Prostate gland (tissue), 2 donors: Measurements from ENCODE around the gene SCFD2. TPM values are rescaled to one million over a fixed set of nuclear protein-coding genes. Genes with fewer than 3 reads are reported as not detected.
A peak's percentile ranks its signal among the peaks of the same experiment; 100 is the strongest.

Experiments
- DNase-seq: peaks from one replicate; pipeline ENCODE4 v3.0.0-alpha.2; 2019; ENCODE audit warnings: low spot score
- H3K27ac ChIP-seq, 2 donors: fragments of 200-600 bp; sonication (generic); 2 replicates each; pipeline ENCODE4 v1.5.1; 2017 to 2019
- H3K27me3 ChIP-seq: fragments of 200-600 bp; sonication (generic); replicated peaks from 2 replicates; pipeline ENCODE4 v1.5.1; 2019; ENCODE audit not compliant: insufficient read depth
- H3K36me3 ChIP-seq, 2 donors: fragments of 200-600 bp; sonication (generic); 1 replicate in 1 of 2; 2 replicates in 1 of 2; pipeline versions ENCODE4 v1.5.1 to v1.8.1; 2017 to 2019
- H3K4me1 ChIP-seq: fragments of 200-600 bp; sonication (generic); replicated peaks from 2 replicates; pipeline ENCODE4 v1.5.1; 2019
- H3K4me3 ChIP-seq, 2 donors: fragments of 200-600 bp; sonication (generic); 2 replicates each; pipeline ENCODE4 v1.5.1; 2017 to 2019
- H3K9me3 ChIP-seq: fragments of 200-600 bp; sonication (generic); 2 replicates; pipeline ENCODE4 v1.5.1; 2017
- CTCF ChIP-seq, 4 experiments: fragments of 200-600 bp in 2 of 4; fragments of 450-650 bp in 2 of 4; sonication (generic) in 2 of 4; IDR thresholded peaks; 1 replicate in 3 of 4; 2 replicates in 1 of 4; pipeline ENCODE4 v1.5.1; 2016 to 2019; ENCODE audit warnings: antibody characterized with exemption in 4 of 4, mild to moderate bottlenecking in 2 of 4, moderate library complexity in 2 of 4
- POLR2A ChIP-seq: fragments of 450-650 bp; IDR thresholded peaks from one replicate; pipeline ENCODE4 v1.6.1; 2016; ENCODE audit warnings: antibody characterized with exemption, mild to moderate bottlenecking
- POLR2AphosphoS5 ChIP-seq: sonication (generic); formaldehyde crosslinking; IDR thresholded peaks from one replicate; pipeline ENCODE4 v1.6.1; 2017; ENCODE audit warnings: antibody characterized with exemption
- WGBS: methylation state at CpG from one replicate; pipeline ENCODE4 v1.1.5; 2018; 5-methylcytosine and 5-hydroxymethylcytosine counted together
- intact Hi-C: fragments of 100-400 bp; cut with DNase I; formaldehyde crosslinking; loops from one replicate; pipeline ENCODE4 v1.14.2; 2022
- total RNA-seq, 2 donors: library from RNA; depleted of rRNA; stranded (reverse); fragments of >200 nt; gene quantifications; one replicate each; pipeline ENCODE4 v1.1.0, GENCODE V29; 2016

The SCFD2 gene
- total RNA-seq, 2 donors from 2014 or later = 10.7 to 21.1 TPM

- H3K36me3 ChIP-seq = no peaks in the 10 kb centered on the region
- WGBS = 85% methylated on average over 3 of the region's 3 CpGs
- H3K4me3 ChIP-seq = no peak overlapping the region
- H3K4me1 ChIP-seq = no peaks in the 10 kb centered on the region
- intact Hi-C loops = no loop called here
- H3K9me3 ChIP-seq = no peaks in the 10 kb centered on the region
- no peak for TF ChIP-seq POLR2A
- TF ChIP-seq POLR2AphosphoS5 = no peak
- no peak for TF ChIP-seq CTCF (IDR thresholded peaks at IDR 0.05)
- no peaks in the 10 kb centered on the region for H3K27me3 ChIP-seq
- H3K27ac ChIP-seq = no peak overlapping the region
- no peak for DNase-seq
These were observed 157.1 kb downstream of the SCFD2 start for GRCh38 chr4:53208753-53209152.

- no peaks in the 10 kb centered on the region for H3K27me3 ChIP-seq
- H3K27ac ChIP-seq = no peak overlapping the region
- no peaks in the 10 kb centered on the region for H3K36me3 ChIP-seq
- DNase-seq = no peak
- no peaks in the 10 kb centered on the region for H3K4me1 ChIP-seq
- H3K4me3 ChIP-seq = no peak overlapping the region
- H3K9me3 ChIP-seq = no peaks in the 10 kb centered on the region
- intact Hi-C loops = no loop called here
- TF ChIP-seq POLR2A (no peak), POLR2AphosphoS5 (no peak), CTCF (IDR thresholded peaks at IDR 0.05) (no peak)
These were observed 159.9 kb downstream of the SCFD2 start for GRCh38 chr4:53205970-53206369.

DNA sequence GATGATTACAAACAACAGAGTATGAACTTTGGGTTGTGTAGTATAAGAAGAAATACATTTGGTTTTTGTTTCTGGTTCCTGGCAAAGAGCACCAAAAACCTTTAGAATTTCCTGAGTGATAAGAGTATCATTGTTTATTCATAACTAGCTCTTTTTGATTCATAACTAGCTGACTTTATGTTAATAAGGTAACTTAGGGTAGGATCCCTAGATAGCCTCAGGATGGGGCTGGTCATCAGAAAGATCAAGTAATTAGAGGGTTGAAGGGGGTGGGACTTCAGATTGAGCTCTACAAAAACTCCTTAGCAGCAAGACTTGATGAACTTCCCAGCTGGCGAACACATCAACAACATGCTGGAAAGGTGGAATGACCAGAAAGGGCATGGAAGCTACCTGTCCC lies 166.5 kb downstream of the SCFD2 start:
- H3K36me3 ChIP-seq = no peaks in the 10 kb centered on the region
- no peak overlapping the region for H3K27ac ChIP-seq
- H3K4me3 ChIP-seq = no peak overlapping the region
- WGBS = 100% methylated on average over 1 of the region's 1 CpG
- H3K4me1 ChIP-seq = no peaks in the 10 kb centered on the region
- no peaks in the 10 kb centered on the region for H3K9me3 ChIP-seq
- TF ChIP-seq CTCF (IDR thresholded peaks at IDR 0.05) = no peak
- TF ChIP-seq POLR2AphosphoS5 = no peak
- no peak for TF ChIP-seq POLR2A
- intact Hi-C loops = loop anchor here (5.0 to 10.0 kb wide), 2 partner anchors 725 to 1018 kb away; no protein-coding TSS in a partner anchor
- no peak for DNase-seq
- H3K27me3 ChIP-seq = no peaks in the 10 kb centered on the region

DNA sequence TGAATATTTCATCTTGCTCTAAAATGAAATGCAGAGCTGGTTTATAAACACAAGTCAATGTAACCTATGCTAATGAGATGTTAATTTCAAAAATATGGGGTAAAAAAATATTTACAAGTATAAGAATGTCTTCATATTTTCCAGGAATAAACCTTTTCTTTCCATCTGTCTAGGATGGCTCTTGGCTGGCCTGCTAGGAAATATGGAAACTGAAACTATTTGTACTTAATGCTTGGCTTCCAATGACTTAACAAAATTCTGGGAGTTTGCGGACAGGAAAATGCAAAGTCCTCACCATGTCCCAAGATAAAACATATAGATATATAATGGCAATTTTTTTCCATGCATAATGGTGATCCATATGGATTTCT lies 168.1 kb downstream of the SCFD2 start:
- Histone ChIP-seq H3K9me3 (no peaks in the 10 kb centered on the region), H3K36me3 (no peaks in the 10 kb centered on the region), H3K4me3 (no peak overlapping the region), H3K4me1 (no peaks in the 10 kb centered on the region), H3K27me3 (no peaks in the 10 kb centered on the region), H3K27ac (no peak overlapping the region)
- TF ChIP-seq CTCF (IDR thresholded peaks at IDR 0.05) (no peak), POLR2A (no peak), POLR2AphosphoS5 (no peak)
- DNase-seq = no peak
- intact Hi-C loops = loop anchor here (2.0 to 10.0 kb wide), 3 partner anchors 727 to 1037 kb away; no protein-coding TSS in a partner anchor
- 81% methylated on average over 1 of the region's 1 CpG for WGBS

DNA sequence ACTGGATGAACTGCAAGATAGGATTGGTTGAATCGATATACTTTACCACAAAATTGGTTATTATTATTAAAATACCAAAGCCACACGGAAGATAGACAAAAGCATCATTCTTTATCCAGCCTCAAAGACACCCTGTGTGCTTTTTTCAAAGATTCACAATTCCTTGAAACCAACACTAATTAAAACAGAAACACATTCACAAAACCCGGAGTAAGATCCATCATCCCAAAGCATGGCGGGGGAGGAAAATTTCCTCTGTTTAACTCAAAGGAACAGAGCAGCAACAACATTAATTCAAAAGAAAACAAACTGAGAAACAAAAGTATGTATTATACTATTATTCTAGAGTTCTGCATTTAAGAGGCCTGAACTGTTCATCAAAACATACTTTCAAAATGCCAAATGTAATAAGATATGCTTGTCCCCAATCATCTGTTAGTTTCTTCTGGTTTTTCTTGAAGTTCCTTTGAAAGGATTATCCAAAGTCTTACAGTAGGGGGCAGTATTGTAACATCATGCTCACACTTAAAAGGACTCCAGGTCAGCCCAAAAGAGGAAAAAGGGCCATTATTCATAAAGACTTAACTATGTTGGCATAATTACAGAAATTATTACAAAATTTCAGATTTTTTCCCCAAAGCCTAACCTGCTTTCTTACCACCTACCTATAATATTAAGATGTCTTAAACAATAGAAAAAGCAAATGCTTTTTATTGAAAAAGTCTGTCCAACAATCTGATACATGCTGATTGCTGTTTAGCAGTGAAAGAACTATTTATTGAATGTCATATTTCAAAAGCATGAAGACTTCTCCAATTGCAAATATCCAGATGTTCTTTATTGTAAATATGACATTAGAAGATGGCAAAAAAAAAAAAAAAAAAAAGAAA lies 168.7 kb downstream of the SCFD2 start:
- no peaks in the 10 kb centered on the region for H3K27me3 ChIP-seq
- no peaks in the 10 kb centered on the region for H3K9me3 ChIP-seq
- TF ChIP-seq POLR2A (no peak), CTCF (IDR thresholded peaks at IDR 0.05) (peak; percentile 64 to 84 (median 74)), POLR2AphosphoS5 (no peak)
- 30% methylated on average over 4 of the region's 4 CpGs for WGBS
- H3K27ac ChIP-seq = no peak overlapping the region
- H3K4me3 ChIP-seq = no peak overlapping the region
- intact Hi-C loops = loop anchor here (2.0 to 10.0 kb wide), 3 partner anchors 728 to 1038 kb away; no protein-coding TSS in a partner anchor
- H3K4me1 ChIP-seq = no peaks in the 10 kb centered on the region
- peak; percentile 13 for DNase-seq
- no peaks in the 10 kb centered on the region for H3K36me3 ChIP-seq
